Measurements from ENCODE around the gene CNN1.

The CNN1 gene

DNA sequence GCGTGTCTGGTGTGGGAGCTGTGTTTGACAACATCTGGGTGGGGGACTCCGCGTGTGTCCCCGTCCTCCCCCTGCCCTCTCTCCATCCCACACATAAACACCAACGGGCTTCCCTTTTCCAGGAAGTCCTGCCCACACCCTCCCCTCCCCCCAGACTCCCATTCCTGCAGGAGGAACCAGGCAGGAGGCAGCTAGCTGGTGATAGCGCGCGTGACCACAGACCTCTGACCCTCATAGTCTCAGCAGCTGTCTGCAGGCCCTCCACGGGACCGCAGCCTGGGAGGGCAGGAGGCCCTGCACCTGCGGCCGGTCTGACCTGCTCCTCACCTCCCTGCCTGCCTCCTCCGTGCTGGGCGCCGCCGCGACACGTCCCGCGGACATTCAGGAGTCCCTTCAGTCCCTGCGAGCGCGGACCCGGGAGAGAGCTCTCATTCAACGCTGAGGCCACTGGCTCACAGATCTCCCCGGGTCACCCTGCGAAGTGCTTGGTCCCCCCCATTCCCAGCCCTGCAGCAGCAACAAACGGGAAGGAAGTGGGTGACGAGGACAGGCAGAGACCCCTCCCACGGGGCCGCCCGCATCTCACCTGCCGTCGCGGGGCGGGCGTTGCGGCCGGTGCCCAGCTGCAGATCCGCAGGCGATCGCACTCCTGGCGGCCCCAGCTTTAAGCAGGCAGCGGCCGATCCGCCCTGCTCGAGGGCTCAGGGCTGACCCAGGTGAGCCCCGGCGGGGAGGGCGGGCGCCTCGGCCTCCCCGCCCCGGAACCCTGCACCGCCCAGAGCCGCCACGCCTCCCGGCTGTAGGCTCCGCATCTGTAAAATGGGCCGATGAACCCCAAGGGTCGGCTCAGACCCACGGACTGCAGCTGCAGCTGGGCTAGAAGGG is 39.8 kb downstream of the CNN1 start:
- Histone ChIP-seq H3K79me2 (ENCODE audit: insufficient read depth, low read length) (no peaks in the 10 kb centered on the region), H3K4me2 (ENCODE audit: low read depth, low read length, poor library complexity, severe bottlenecking) (peak overlapping the region; percentile 35), H4K20me1 (ENCODE audit: low read depth, low read length) (no peaks in the 10 kb centered on the region), H3K9me2 (replicated peaks; ENCODE audit: insufficient read depth, low read length) (no peaks in the 10 kb centered on the region), H3F3A (ENCODE audit: insufficient read depth) (peaks cover 17% of the 10 kb centered on the region), H3K9me3 (ENCODE audit: insufficient read depth, low read length) (no peaks in the 10 kb centered on the region), H3K9ac (ENCODE audit: low read length) (no peak overlapping the region), H3K36me3 (ENCODE audit: low read length) (no peaks in the 10 kb centered on the region), H2AFZ (ENCODE audit: low read depth, low read length, severe bottlenecking) (no peak overlapping the region), H3K4me3 (ENCODE audit: insufficient read depth, low read length, poor library complexity, severe bottlenecking) (no peak overlapping the region), H3K27ac (ENCODE audit: low read depth, low read length) (no peak overlapping the region), H3K27me3 (ENCODE audit: low read length) (no peaks in the 10 kb centered on the region)
- TF ChIP-seq CTCF (IDR thresholded peaks at IDR 0.05; ENCODE audit: insufficient read depth, low read length, poor library complexity, severe bottlenecking) (no peak), EZH2phosphoT487 (conservative IDR thresholded peaks at IDR 0.05; ENCODE audit: low read length) (no peak)

GRCh38 chr19:11580116-11580515 is 41.5 kb downstream of the CNN1 start:
- no peak overlapping the region for H2AFZ ChIP-seq (ENCODE audit: low read depth, low read length, severe bottlenecking)
- TF ChIP-seq EZH2phosphoT487 (conservative IDR thresholded peaks at IDR 0.05; ENCODE audit: low read length) (no peak), CTCF (IDR thresholded peaks at IDR 0.05; ENCODE audit: insufficient read depth, low read length, poor library complexity, severe bottlenecking) (no peak)

GRCh38 chr19:11581740-11582139 is 43.1 kb downstream of the CNN1 start:
- Histone ChIP-seq H3K9me2 (replicated peaks; ENCODE audit: insufficient read depth, low read length) (no peaks in the 10 kb centered on the region), H4K20me1 (ENCODE audit: low read depth, low read length) (no peaks in the 10 kb centered on the region), H3K9me3 (ENCODE audit: insufficient read depth, low read length) (no peaks in the 10 kb centered on the region), H3K27me3 (ENCODE audit: low read length) (no peaks in the 10 kb centered on the region), H3K36me3 (ENCODE audit: low read length) (no peaks in the 10 kb centered on the region), H3K4me3 (ENCODE audit: insufficient read depth, low read length, poor library complexity, severe bottlenecking) (peak overlapping the region; percentile 5), H3K9ac (ENCODE audit: low read length) (peak overlapping the region; percentile 44), H3F3A (ENCODE audit: insufficient read depth) (peaks cover 17% of the 10 kb centered on the region), H2AFZ (ENCODE audit: low read depth, low read length, severe bottlenecking) (no peak overlapping the region), H3K79me2 (ENCODE audit: insufficient read depth, low read length) (no peaks in the 10 kb centered on the region), H3K27ac (ENCODE audit: low read depth, low read length) (peak overlapping the region; percentile 90), H3K4me2 (ENCODE audit: low read depth, low read length, poor library complexity, severe bottlenecking) (peak overlapping the region; percentile 66)
- no peak for TF ChIP-seq EZH2phosphoT487 (conservative IDR thresholded peaks at IDR 0.05; ENCODE audit: low read length)
- TF ChIP-seq CTCF (IDR thresholded peaks at IDR 0.05; ENCODE audit: insufficient read depth, low read length, poor library complexity, severe bottlenecking): no peak

More at GRCh38 chr19:11580116-11580515, 41.5 kb downstream of the CNN1 start:
- peaks cover 17% of the 10 kb centered on the region for H3F3A ChIP-seq (ENCODE audit: insufficient read depth)
- no peaks in the 10 kb centered on the region for H4K20me1 ChIP-seq (ENCODE audit: low read depth, low read length)
- H3K9ac ChIP-seq (ENCODE audit: low read length): no peak overlapping the region
- H3K9me2 ChIP-seq (replicated peaks; ENCODE audit: insufficient read depth, low read length): no peaks in the 10 kb centered on the region
- H3K79me2 ChIP-seq (ENCODE audit: insufficient read depth, low read length): no peaks in the 10 kb centered on the region
- H3K4me3 ChIP-seq (ENCODE audit: insufficient read depth, low read length, poor library complexity, severe bottlenecking): no peak overlapping the region
- H3K4me2 ChIP-seq (ENCODE audit: low read depth, low read length, poor library complexity, severe bottlenecking): no peak overlapping the region
- no peaks in the 10 kb centered on the region for H3K9me3 ChIP-seq (ENCODE audit: insufficient read depth, low read length)
- H3K27me3 ChIP-seq (ENCODE audit: low read length): no peaks in the 10 kb centered on the region
- no peak overlapping the region for H3K27ac ChIP-seq (ENCODE audit: low read depth, low read length)
- H3K36me3 ChIP-seq (ENCODE audit: low read length): no peaks in the 10 kb centered on the region
